ENCODE data around the gene WDR77. TPM values are rescaled to one million over a fixed set of nuclear protein-coding genes. Genes with fewer than 3 reads are reported as not detected.

Gene WDR77
- total and polyA plus RNA-seq, 2 of the 13 experiments (the other 11 are each of a cell fraction or from before 2014, with no cell fraction given) = 90.6 to 108 TPM

GRCh38 chr1:111449703-111450017, 604 bp upstream of the WDR77 start:
- ATAC-seq (no peak; the same call in 2 of the 3 replicates), FAIRE-seq (no peak), DNase-seq (ENCODE audit: low spot score) (no peak)
- H3K27ac ChIP-seq (ENCODE audit: extremely low read length, insufficient read depth, low read length) = peak overlapping the region; percentile 86
- H3K9ac ChIP-seq (ENCODE audit: insufficient read depth, low read depth, low read length) = peak overlapping the region; percentile 98
- ChIA-PET POLR2A (interaction anchor here (1.6 kb wide), 1 partner anchor 27 kb away, joined by 5 read pairs; no protein-coding TSS in a partner anchor), CTCF (ENCODE audit: low intra/inter-chr PET ratio, low total read pairs) (no interaction called here)
- H3K4me3 ChIP-seq (replicated peaks in 1 of 3; ENCODE audit: insufficient read depth in 1 of 3, low read depth in 2 of 3, low read length in 3 of 3) = peak overlapping the region; percentile 77 to 96 (median 88)
- intact Hi-C loops (cut with micrococcal nuclease; ENCODE audit: unreplicated experiment) (no loop called here), in situ Hi-C loops (cut with HindIII; ENCODE audit: extremely low pct_ligation_motif_present, low pct_unique_long_range_greater_than_20kb) (no loop called here)
- H3K27me3 ChIP-seq (ENCODE audit: control insufficient read depth in 1 of 2, insufficient read depth in 2 of 2, low read length in 2 of 2) = no peaks in the 10 kb centered on the region; a peak in 1 of 5 replicates
- no peak overlapping the region for H2AFZ ChIP-seq (ENCODE audit: low read length)
- H3K4me1 ChIP-seq (ENCODE audit: insufficient read depth, low read length) = peaks cover 53% of the 10 kb centered on the region
- H3K9me3 ChIP-seq (ENCODE audit: low read length) = no peaks in the 10 kb centered on the region
- H4K20me1 ChIP-seq (ENCODE audit: insufficient read depth, low read length) = no peaks in the 10 kb centered on the region
- H3K36me3 ChIP-seq (replicated peaks in 1 of 2; ENCODE audit: control insufficient read depth in 1 of 2, insufficient read depth in 2 of 2, low read length in 2 of 2) = peaks cover 3 to 22% of the 10 kb centered on the region in 2 experiments
- H3K4me2 ChIP-seq (ENCODE audit: low read depth, low read length) = peak overlapping the region; percentile 85
- no TSS peak for BruUV-seq (replicated peaks)
- WGBS (ENCODE audit: low lambda C conversion rate) = 1% methylated on average over 8 of the region's 8 CpGs
- H3K79me2 ChIP-seq (ENCODE audit: insufficient read depth, low read length) = peaks cover 54% of the 10 kb centered on the region
- TF ChIP-seq PHF20 (CRISPR knock-in tag; IDR thresholded peaks at IDR 0.05) = peak; percentile 11; the same call in 1 of the 2 replicates
- TF ChIP-seq ZNF468 (CRISPR knock-in tag; IDR thresholded peaks at IDR 0.05) = no peak
- TF ChIP-seq ZNF607 (CRISPR knock-in tag; IDR thresholded peaks at IDR 0.05; ENCODE audit: borderline replicate concordance) = 0 out of 2 replicates have a peak, but pooled peaks have one; percentile 22
- 0 out of 2 replicates have a peak, but pooled peaks have one; percentile 9 for TF ChIP-seq ZNF558 (CRISPR knock-in tag; IDR thresholded peaks at IDR 0.05; ENCODE audit: borderline replicate concordance)
- no peak for TF ChIP-seq HNF1A (IDR thresholded peaks at IDR 0.05; ENCODE audit: low read depth)
- TF ChIP-seq HNF1A (CRISPR knock-in tag; IDR thresholded peaks at IDR 0.05; ENCODE audit: borderline replicate concordance) = 0 out of 2 replicates have a peak, but pooled peaks have one; percentile 23
- no peak for TF ChIP-seq CENPBD1 (CRISPR knock-in tag; IDR thresholded peaks at IDR 0.05; ENCODE audit: borderline replicate concordance, low read depth)
- TF ChIP-seq THRA (CRISPR knock-in tag; IDR thresholded peaks at IDR 0.05; ENCODE audit: borderline replicate concordance) = 0 out of 2 replicates have a peak, but pooled peaks have one; percentile 1
- TF ChIP-seq TBP (CRISPR knock-in tag; IDR thresholded peaks at IDR 0.05) = no peak
- TF ChIP-seq YEATS4 (CRISPR knock-in tag; IDR thresholded peaks at IDR 0.05; ENCODE audit: borderline replicate concordance) = peak; percentile 9; the same call in 1 of the 2 replicates
- no peak for TF ChIP-seq JARID2 (CRISPR knock-in tag; IDR thresholded peaks at IDR 0.05; ENCODE audit: insufficient replicate concordance)
- 0 out of 2 replicates have a peak, but pooled peaks have one; percentile 2 for TF ChIP-seq ESRRA (CRISPR knock-in tag; IDR thresholded peaks at IDR 0.05; ENCODE audit: low read depth)
- TF ChIP-seq RAD21 (CRISPR knock-in tag; IDR thresholded peaks at IDR 0.05) = no peak
- TF ChIP-seq KDM5A (IDR thresholded peaks at IDR 0.05; ENCODE audit: borderline replicate concordance, low read length) = 0 out of 2 replicates have a peak, but pooled peaks have one; percentile 11
- peak; percentile 13; the same call in 1 of the 2 replicates for TF ChIP-seq HINFP (CRISPR knock-in tag; IDR thresholded peaks at IDR 0.05; ENCODE audit: low read depth)
- TF ChIP-seq HMG20A (CRISPR knock-in tag; IDR thresholded peaks at IDR 0.05; ENCODE audit: borderline replicate concordance) = no peak

Measured in HepG2 (cell line).